B cell (primary cell): ENCODE results near the gene ZC3H10. TPM values are rescaled to one million over a fixed set of nuclear protein-coding genes. Genes with fewer than 3 reads are reported as not detected.

ENCODE experiments used
- ATAC-seq: fragments of 200-7000 bp; cut with Tn5 transposase; one replicate; pipeline ENCODE4 v1.10.0; 2021; ENCODE audit warnings: low read depth, mild to moderate bottlenecking, moderate number of reproducible peaks, moderate library complexity
- CTCF ChIA-PET: fragments of 350-600 bp; sonication (Branson Sonifier 250); formaldehyde crosslinking; loops from one replicate; lab custom pipeline; 2021; ENCODE audit warnings: antibody characterized with exemption, inconsistent platforms; lab: Charles Lee
- POLR2A ChIA-PET: fragments of 350-600 bp; sonication (Branson Sonifier 250); formaldehyde crosslinking; loops from one replicate; lab custom pipeline; 2021; ENCODE audit warnings: antibody characterized with exemption; lab: Charles Lee
- DNase-seq: peaks from one replicate; pipeline ENCODE4 v3.0.0; 2013
- H2AFZ ChIP-seq: 2 replicates; pipeline ENCODE4 v1.6.1; 2012; ENCODE audit warnings: mild to moderate bottlenecking, low read depth, low read length; ENCODE audit not compliant: insufficient read depth, poor library complexity, severe bottlenecking
- H3K27ac ChIP-seq, 2 donors: 1 replicate in 1 of 2; 2 replicates in 1 of 2; pipeline ENCODE4 v1.5.1; 2012 to 2013; ENCODE audit warnings: low read length in 2 of 2, mild to moderate bottlenecking in 2 of 2, moderate library complexity in 1 of 2
- H3K27me3 ChIP-seq, 4 experiments: fragments of 200-600 bp in 1 of 4; sonication (generic) in 1 of 4; replicated peaks in 1 of 4; 1 replicate in 2 of 4; 2 replicates in 2 of 4; pipeline versions ENCODE4 v1.6.1 to v1.7.0; 2013 to 2016; ENCODE audit warnings: low read length in 3 of 4, mild to moderate bottlenecking in 2 of 4, mixed read lengths in 1 of 4, moderate library complexity in 1 of 4; ENCODE audit not compliant: insufficient read depth in 4 of 4, control insufficient read depth in 3 of 4; ENCODE audit errors: control extremely low read depth in 1 of 4
- H3K36me3 ChIP-seq, 2 experiments: replicated peaks in 1 of 2; 1 replicate in 1 of 2; 2 replicates in 1 of 2; pipeline versions ENCODE4 v1.6.1 to v1.7.1; 2013; ENCODE audit warnings: low read length in 1 of 2; ENCODE audit not compliant: insufficient read depth in 2 of 2, control insufficient read depth in 1 of 2; ENCODE audit errors: control extremely low read depth in 1 of 2, extremely low read depth in 1 of 2
- H3K4me1 ChIP-seq, 2 donors: fragments of 200-600 bp in 1 of 2; sonication (generic) in 1 of 2; 1 replicate in 1 of 2; 2 replicates in 1 of 2; pipeline versions ENCODE4 v1.5.1 to v1.6.1; 2013 to 2017; ENCODE audit warnings: low read length in 2 of 2; ENCODE audit not compliant: control insufficient read depth in 2 of 2, insufficient read depth in 2 of 2
- H3K4me2 ChIP-seq: replicated peaks from 2 replicates; pipeline ENCODE3; 2012; ENCODE audit warnings: mild to moderate bottlenecking, low read depth, low read length; ENCODE audit not compliant: poor library complexity, severe bottlenecking
- H3K4me3 ChIP-seq, 5 experiments: fragments of 200-600 bp in 1 of 5; sonication (generic) in 1 of 5; 1 replicate in 3 of 5; 2 replicates in 2 of 5; pipeline versions ENCODE4 v1.5.1 to v1.7.0; 2011 to 2016; ENCODE audit warnings: low read length in 4 of 5, mild to moderate bottlenecking in 4 of 5, low read depth in 2 of 5, control low read depth in 1 of 5, moderate library complexity in 1 of 5; ENCODE audit not compliant: insufficient read depth in 1 of 5; ENCODE audit errors: control extremely low read depth in 1 of 5, extremely low read depth in 1 of 5
- H3K79me2 ChIP-seq: fragments of 200-600 bp; sonication (generic); one replicate; pipeline ENCODE4 v1.6.0; 2016; ENCODE audit warnings: low read length; ENCODE audit not compliant: control insufficient read depth, insufficient read depth
- H3K9ac ChIP-seq: fragments of 200-600 bp; sonication (generic); 2 replicates; pipeline ENCODE4 v1.6.1; 2017; ENCODE audit warnings: mild to moderate bottlenecking, low read length, moderate library complexity
- H3K9me3 ChIP-seq, 3 donors: one replicate each; pipeline versions ENCODE4 v1.6.1 to v1.7.1; 2013; ENCODE audit warnings: low read length in 2 of 3; ENCODE audit not compliant: control insufficient read depth in 2 of 3, insufficient read depth in 1 of 3; ENCODE audit errors: control extremely low read depth in 1 of 3
- H4K20me1 ChIP-seq: 2 replicates; pipeline ENCODE4 v1.6.0; 2012; ENCODE audit warnings: mild to moderate bottlenecking, low read length; ENCODE audit not compliant: insufficient read depth, control insufficient read depth, poor library complexity, severe bottlenecking
- H3K27ac Mint-ChIP-seq: one replicate; pipeline ENCODE4 v1.8.0; 2021; ENCODE audit warnings: mixed read lengths
- H3K27me3 Mint-ChIP-seq: one replicate; pipeline ENCODE4 v1.8.0; 2021; ENCODE audit warnings: mixed read lengths
- H3K4me1 Mint-ChIP-seq: one replicate; pipeline ENCODE4 v1.8.0; 2021; ENCODE audit warnings: mixed read lengths
- H3K4me3 Mint-ChIP-seq: one replicate; pipeline ENCODE4 v1.8.0; 2021; ENCODE audit warnings: mixed read lengths
- H3K9me3 Mint-ChIP-seq: one replicate; pipeline ENCODE4 v1.8.0; 2022; ENCODE audit warnings: mixed read lengths; ENCODE audit not compliant: insufficient read depth
- EZH2 ChIP-seq: IDR thresholded peaks from 2 replicates; pipeline ENCODE4 v1.6.1; 2012; ENCODE audit warnings: borderline replicate concordance, low read depth, mild to moderate bottlenecking, moderate library complexity, low read length; ENCODE audit not compliant: insufficient read depth, poor library complexity, severe bottlenecking
- WGBS: methylation state at CpG from one replicate; pipeline ENCODE4 v1.1.5; 2013; ENCODE audit warnings: missing lambda C conversion rate; ENCODE audit not compliant: insufficient coverage; 5-methylcytosine and 5-hydroxymethylcytosine counted together
- intact Hi-C: fragments of 100-400 bp; cut with micrococcal nuclease; formaldehyde crosslinking; loops from one replicate; pipeline ENCODE4 v1.10.0; 2022
- polyA plus RNA-seq: library from polyadenylated mRNA; depleted of rRNA; stranded (reverse); fragments of >200 nt; gene quantifications from 2 replicates; pipeline ENCODE4 v1.2.3, GENCODE V29; 2012
- total RNA-seq, 2 donors: library from RNA; stranded (reverse); fragments of 120-200 nt in 1 of 2; gene quantifications; 1 replicate in 1 of 2; 2 replicates in 1 of 2; pipeline versions ENCODE4 v1.2.3 to v1.2.4, GENCODE V29; 2013 to 2022
- TF ChIP-seq, protein P1 (sequence below): fragments of 200-600 bp; IDR thresholded peaks from one replicate; pipeline ENCODE4 v1.8.0; 2022; ENCODE audit warnings: antibody characterized with exemption, mild to moderate bottlenecking

Gene ZC3H10
- total and polyA plus RNA-seq, 2 donors (not counting 1 experiment from before 2014, with no cell fraction given), result 4.7 to 21.7 TPM

DNA sequence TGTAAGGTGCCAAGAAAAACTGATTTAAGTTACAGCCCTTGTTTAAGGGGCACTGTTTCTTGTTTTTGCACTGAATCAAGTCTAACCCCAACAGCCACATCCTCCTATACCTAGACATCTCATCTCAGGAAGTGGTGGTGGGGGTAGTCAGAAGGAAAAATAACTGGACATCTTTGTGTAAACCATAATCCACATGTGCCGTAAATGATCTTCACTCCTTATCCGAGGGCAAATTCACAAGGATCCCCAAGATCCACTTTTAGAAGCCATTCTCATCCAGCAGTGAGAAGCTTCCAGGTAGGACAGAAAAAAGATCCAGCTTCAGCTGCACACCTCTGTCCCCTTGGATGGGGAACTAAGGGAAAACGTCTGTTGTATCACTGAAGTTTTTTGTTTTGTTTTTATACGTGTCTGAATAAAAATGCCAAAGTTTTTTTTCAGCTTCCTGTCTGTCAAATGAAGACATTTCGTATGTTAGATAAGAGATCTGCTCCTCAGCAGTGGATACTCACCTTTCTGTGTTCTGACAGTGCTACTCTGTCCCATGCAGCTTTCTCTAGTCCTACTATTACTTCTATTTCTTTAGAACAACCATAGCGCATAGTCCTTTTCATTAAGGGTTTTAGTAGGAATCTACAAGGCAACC, 14.9 kb upstream of the ZC3H10 start:
- Histone ChIP-seq H3K9me3 (no peaks in the 10 kb centered on the region), H3K4me2 (peak overlapping the region; percentile 83), H3K27ac (peak overlapping the region in 1 of 2 donors; percentile 67), H3K4me3 (peak overlapping the region in 3 of 5 experiments; percentile 56 to 93 (median 92)), H2AFZ (peak overlapping the region; percentile 88), H3K27me3 (no peaks in the 10 kb centered on the region), H3K4me1 (peaks cover 18 to 23% of the 10 kb centered on the region in 2 donors), H3K36me3 (peaks cover 0 to 17% of the 10 kb centered on the region in 2 experiments), H4K20me1 (no peaks in the 10 kb centered on the region), H3K79me2 (peaks cover 27% of the 10 kb centered on the region), H3K9ac (peak overlapping the region; percentile 83)
- WGBS, result 100% methylated on average over 1 of the region's 6 CpGs
- no peak for DNase-seq
- ATAC-seq, result no peak
- ChIA-PET CTCF (interaction anchor here (0.6 to 3.7 kb wide), 5 partner anchors 13 to 86 kb away, joined by 3 to 34 read pairs (median 10); partner anchors contain the start of genes RPL41, SMARCC2 and ZC3H10), POLR2A (interaction anchor here (1.5 kb wide), 1 partner anchor 96 kb away, joined by 8 read pairs; no protein-coding TSS in a partner anchor)
- TF ChIP-seq, protein P1, sequence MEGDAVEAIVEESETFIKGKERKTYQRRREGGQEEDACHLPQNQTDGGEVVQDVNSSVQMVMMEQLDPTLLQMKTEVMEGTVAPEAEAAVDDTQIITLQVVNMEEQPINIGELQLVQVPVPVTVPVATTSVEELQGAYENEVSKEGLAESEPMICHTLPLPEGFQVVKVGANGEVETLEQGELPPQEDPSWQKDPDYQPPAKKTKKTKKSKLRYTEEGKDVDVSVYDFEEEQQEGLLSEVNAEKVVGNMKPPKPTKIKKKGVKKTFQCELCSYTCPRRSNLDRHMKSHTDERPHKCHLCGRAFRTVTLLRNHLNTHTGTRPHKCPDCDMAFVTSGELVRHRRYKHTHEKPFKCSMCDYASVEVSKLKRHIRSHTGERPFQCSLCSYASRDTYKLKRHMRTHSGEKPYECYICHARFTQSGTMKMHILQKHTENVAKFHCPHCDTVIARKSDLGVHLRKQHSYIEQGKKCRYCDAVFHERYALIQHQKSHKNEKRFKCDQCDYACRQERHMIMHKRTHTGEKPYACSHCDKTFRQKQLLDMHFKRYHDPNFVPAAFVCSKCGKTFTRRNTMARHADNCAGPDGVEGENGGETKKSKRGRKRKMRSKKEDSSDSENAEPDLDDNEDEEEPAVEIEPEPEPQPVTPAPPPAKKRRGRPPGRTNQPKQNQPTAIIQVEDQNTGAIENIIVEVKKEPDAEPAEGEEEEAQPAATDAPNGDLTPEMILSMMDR, result no peak
- TF ChIP-seq EZH2, result no peak
- intact Hi-C loops, result loop anchor here (5.0 kb wide), 1 partner anchor 131 kb away; the partner anchor contains the start of gene RAB5B
- H3K4me3 Mint-ChIP-seq, result peak overlapping the region; percentile 100
- peak overlapping the region; percentile 92 for H3K27ac Mint-ChIP-seq
- H3K27me3 Mint-ChIP-seq, result no peaks in the 10 kb centered on the region
- no peaks in the 10 kb centered on the region for H3K9me3 Mint-ChIP-seq
- peaks cover 38% of the 10 kb centered on the region for H3K4me1 Mint-ChIP-seq

DNA sequence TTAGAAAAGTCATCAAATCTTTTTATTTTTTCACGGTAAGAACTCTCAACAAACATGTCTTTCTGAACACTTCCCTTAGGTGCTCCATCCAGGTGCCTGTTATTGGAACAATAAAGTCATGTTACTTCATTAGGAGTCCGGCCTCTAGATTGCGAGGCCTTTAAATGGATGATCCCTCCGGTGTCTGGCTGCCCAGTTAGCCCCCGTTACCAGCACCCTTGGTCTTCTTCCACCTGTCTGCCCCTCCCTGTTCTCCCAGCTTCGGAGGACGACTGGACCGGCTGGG, 14.3 kb upstream of the ZC3H10 start:
- no peak for DNase-seq
- H3K4me1 ChIP-seq, result peaks cover 18 to 23% of the 10 kb centered on the region in 2 donors
- no peaks in the 10 kb centered on the region for H3K9me3 Mint-ChIP-seq
- H3K9ac ChIP-seq, result peak overlapping the region; percentile 83
- H3K36me3 ChIP-seq, result peaks cover 0 to 22% of the 10 kb centered on the region in 2 experiments
- H4K20me1 ChIP-seq, result no peaks in the 10 kb centered on the region
- TF ChIP-seq, protein P1, result no peak
- TF ChIP-seq EZH2, result no peak
- peak overlapping the region; percentile 56 to 93 (median 86) for H3K4me3 ChIP-seq
- H3K27me3 Mint-ChIP-seq, result no peaks in the 10 kb centered on the region
- no peak for ATAC-seq
- ChIA-PET POLR2A (interaction anchor here (0.6 to 2.5 kb wide), 8 partner anchors 13 to 130 kb away, joined by 3 to 42 read pairs (median 5); partner anchors contain the start of genes ERBB3, ESYT1, RAB5B and RNF41), CTCF (interaction anchor here (0.8 to 3.7 kb wide), 5 partner anchors 13 to 86 kb away, joined by 3 to 34 read pairs (median 10); partner anchors contain the start of genes RPL41, SMARCC2 and ZC3H10)
- peak overlapping the region; percentile 92 for H3K27ac Mint-ChIP-seq
- peaks cover 38% of the 10 kb centered on the region for H3K4me1 Mint-ChIP-seq
- H3K4me3 Mint-ChIP-seq, result peak overlapping the region; percentile 100
- peaks cover 27% of the 10 kb centered on the region for H3K79me2 ChIP-seq
- WGBS, result 4% methylated on average over 7 of the region's 8 CpGs
- H3K27ac ChIP-seq, result peak overlapping the region; percentile 66 to 67
- intact Hi-C loops, result loop anchor here (1.0 to 5.0 kb wide), 10 partner anchors 13 to 286 kb away; partner anchors contain the start of genes MYL6B, RAB5B, RPL41 and RPS26
- no peaks in the 10 kb centered on the region for H3K9me3 ChIP-seq
- peak overlapping the region; percentile 88 for H2AFZ ChIP-seq
- no peaks in the 10 kb centered on the region for H3K27me3 ChIP-seq
- H3K4me2 ChIP-seq, result peak overlapping the region; percentile 83
